CD4-positive, alpha-beta memory T cell (primary cell): ENCODE measurements around the gene HDGFL2. TPM values are rescaled to one million over a fixed set of nuclear protein-coding genes. Genes with fewer than 3 reads are reported as not detected.
A peak's percentile ranks its signal among the peaks of the same experiment; 100 is the strongest.

ENCODE experiments used
- CTCF ChIA-PET: fragments of 350-600 bp; sonication (Branson Sonifier 250); formaldehyde crosslinking; loops from one replicate; lab custom pipeline; 2021; ENCODE audit warnings: inconsistent platforms; ENCODE audit not compliant: partially characterized antibody; lab: Charles Lee
- POLR2A ChIA-PET: fragments of 350-600 bp; sonication (Branson Sonifier 250); formaldehyde crosslinking; loops from one replicate; lab custom pipeline; 2021; ENCODE audit not compliant: partially characterized antibody; lab: Charles Lee
- DNase-seq, 5 donors: peaks; one replicate each; pipeline versions ENCODE4 v3.0.0 to v3.0.0-alpha.2; 2020 to 2022; ENCODE audit warnings: mixed read lengths in 1 of 5
- H3K27ac ChIP-seq: one replicate; pipeline ENCODE4 v1.7.0; 2013; ENCODE audit warnings: low read depth, low read length
- H3K27me3 ChIP-seq: 2 replicates; pipeline ENCODE4 v1.7.0; 2013; ENCODE audit warnings: mild to moderate bottlenecking, low read length, moderate library complexity; ENCODE audit not compliant: insufficient read depth
- H3K36me3 ChIP-seq: 2 replicates; pipeline ENCODE4 v1.7.0; 2013; ENCODE audit warnings: mild to moderate bottlenecking, low read length, moderate library complexity; ENCODE audit not compliant: insufficient read depth
- H3K4me1 ChIP-seq: 2 replicates; pipeline ENCODE4 v1.7.0; 2013; ENCODE audit warnings: mild to moderate bottlenecking, low read length, moderate library complexity; ENCODE audit not compliant: insufficient read depth
- H3K4me3 ChIP-seq, 2 donors: one replicate each; pipeline ENCODE4 v1.7.0; 2013; ENCODE audit warnings: low read length in 2 of 2, mild to moderate bottlenecking in 1 of 2
- H3K9me3 ChIP-seq, 2 donors: one replicate each; pipeline ENCODE4 v1.7.0; 2013; ENCODE audit warnings: low read length in 2 of 2, control low read depth in 1 of 2; ENCODE audit not compliant: control insufficient read depth in 1 of 2
- H3K27ac Mint-ChIP-seq, 7 donors: one replicate each; pipeline ENCODE4 v1.8.0; 2020 to 2021; ENCODE audit warnings: mixed read lengths in 7 of 7, mild to moderate bottlenecking in 6 of 7, inconsistent platforms in 3 of 7, moderate library complexity in 3 of 7
- H3K27me3 Mint-ChIP-seq, 2 donors: one replicate each; pipeline ENCODE4 v1.8.0; 2020 to 2021; ENCODE audit warnings: mixed read lengths in 2 of 2
- H3K36me3 Mint-ChIP-seq, 2 donors: one replicate each; pipeline ENCODE4 v1.8.0; 2020 to 2021; ENCODE audit warnings: mixed read lengths in 2 of 2, inconsistent platforms in 1 of 2, mild to moderate bottlenecking in 1 of 2
- H3K4me1 Mint-ChIP-seq, 4 donors: one replicate each; pipeline ENCODE4 v1.8.0; 2020 to 2021; ENCODE audit warnings: mixed read lengths in 4 of 4, mild to moderate bottlenecking in 1 of 4
- H3K4me3 Mint-ChIP-seq, 8 donors: one replicate each; pipeline ENCODE4 v1.8.0; 2020 to 2021; ENCODE audit warnings: mixed read lengths in 8 of 8, mild to moderate bottlenecking in 7 of 8, moderate library complexity in 6 of 8, inconsistent platforms in 3 of 8
- H3K9me3 Mint-ChIP-seq, 8 donors: one replicate each; pipeline ENCODE4 v1.8.0; 2020 to 2021; ENCODE audit warnings: mixed read lengths in 8 of 8, mild to moderate bottlenecking in 5 of 8, inconsistent platforms in 3 of 8, moderate library complexity in 1 of 8
- intact Hi-C: fragments of 100-400 bp; cut with micrococcal nuclease; formaldehyde crosslinking; loops from one replicate; pipeline ENCODE4 v1.15.1; 2023
- polyA plus RNA-seq, 2 donors: library from polyadenylated mRNA; unstranded; fragments of 300-500 nt; fragmentation: Illumina TruSeq; gene quantifications; one replicate each; pipeline ENCODE4 v1.2.3, GENCODE V29; 2021
- total RNA-seq, 2 experiments: library from RNA; stranded (reverse); gene quantifications; one replicate each; pipeline ENCODE4 v1.2.3, GENCODE V29; 2021

The HDGFL2 gene
- total and polyA plus RNA-seq, 4 experiments from 2014 or later, result 3.5 to 39.7 (median 31.3) TPM

GRCh38 chr19:4505570-4506448 lies 33.7 kb downstream of the HDGFL2 start:
- no peaks in the 10 kb centered on the region for H3K27me3 Mint-ChIP-seq
- H3K27ac Mint-ChIP-seq, result peak overlapping the region in 1 of 7 donors; percentile 47
- H3K4me3 ChIP-seq, result no peak overlapping the region
- H3K9me3 Mint-ChIP-seq, result peaks cover 0 to 2% (median 0%) of the 10 kb centered on the region in 8 donors
- peaks cover 2 to 6% of the 10 kb centered on the region in 2 donors for H3K36me3 Mint-ChIP-seq
- H3K9me3 ChIP-seq, result no peaks in the 10 kb centered on the region
- intact Hi-C loops, result no loop called here
- H3K4me1 Mint-ChIP-seq, result no peaks in the 10 kb centered on the region
- CTCF ChIA-PET, result no interaction called here
- POLR2A ChIA-PET, result no interaction called here
- H3K4me1 ChIP-seq, result no peaks in the 10 kb centered on the region
- H3K36me3 ChIP-seq, result no peaks in the 10 kb centered on the region
- no peak for DNase-seq
- H3K27me3 ChIP-seq, result no peaks in the 10 kb centered on the region
- no peak overlapping the region for H3K27ac ChIP-seq
- H3K4me3 Mint-ChIP-seq, result no peak overlapping the region

- Mint-ChIP-seq H3K4me3 (no peak overlapping the region), H3K36me3 (peaks cover 0 to 5% of the 10 kb centered on the region in 2 donors), H3K27ac (peak overlapping the region in 1 of 7 donors; percentile 19), H3K9me3 (peaks cover 0 to 2% (median 0%) of the 10 kb centered on the region in 8 donors), H3K27me3 (no peaks in the 10 kb centered on the region), H3K4me1 (no peaks in the 10 kb centered on the region)
- Histone ChIP-seq H3K27me3 (no peaks in the 10 kb centered on the region), H3K4me3 (no peak overlapping the region), H3K4me1 (no peaks in the 10 kb centered on the region), H3K36me3 (no peaks in the 10 kb centered on the region), H3K9me3 (no peaks in the 10 kb centered on the region), H3K27ac (no peak overlapping the region)
- ChIA-PET CTCF (no interaction called here), POLR2A (no interaction called here)
- intact Hi-C loops, result no loop called here
- no peak for DNase-seq
Measured at GRCh38 chr19:4506449-4507149, 34.5 kb downstream of the HDGFL2 start.

GRCh38 chr19:4507150-4507452 lies 35.0 kb downstream of the HDGFL2 start:
- H3K27me3 Mint-ChIP-seq, result no peaks in the 10 kb centered on the region
- CTCF ChIA-PET, result no interaction called here
- POLR2A ChIA-PET, result no interaction called here
- no peaks in the 10 kb centered on the region for H3K4me1 Mint-ChIP-seq
- Histone ChIP-seq H3K4me3 (no peak overlapping the region), H3K9me3 (no peaks in the 10 kb centered on the region), H3K27ac (no peak overlapping the region), H3K36me3 (no peaks in the 10 kb centered on the region), H3K4me1 (no peaks in the 10 kb centered on the region), H3K27me3 (no peaks in the 10 kb centered on the region)
- intact Hi-C loops, result no loop called here
- peaks cover 0 to 5% of the 10 kb centered on the region in 2 donors for H3K36me3 Mint-ChIP-seq
- no peak overlapping the region for H3K27ac Mint-ChIP-seq
- peaks cover 0 to 2% (median 0%) of the 10 kb centered on the region in 8 donors for H3K9me3 Mint-ChIP-seq
- no peak overlapping the region for H3K4me3 Mint-ChIP-seq
- no peak for DNase-seq

- Histone ChIP-seq H3K27me3 (no peaks in the 10 kb centered on the region), H3K4me1 (no peaks in the 10 kb centered on the region), H3K9me3 (no peaks in the 10 kb centered on the region), H3K27ac (no peak overlapping the region), H3K36me3 (no peaks in the 10 kb centered on the region), H3K4me3 (no peak overlapping the region)
- no peak overlapping the region for H3K27ac Mint-ChIP-seq
- intact Hi-C loops, result no loop called here
- ChIA-PET CTCF (no interaction called here), POLR2A (no interaction called here)
- DNase-seq, result no peak
- H3K9me3 Mint-ChIP-seq, result peaks cover 0 to 2% (median 0%) of the 10 kb centered on the region in 8 donors
- no peak overlapping the region for H3K4me3 Mint-ChIP-seq
- no peaks in the 10 kb centered on the region for H3K4me1 Mint-ChIP-seq
- H3K27me3 Mint-ChIP-seq, result no peaks in the 10 kb centered on the region
- H3K36me3 Mint-ChIP-seq, result peaks cover 0 to 5% of the 10 kb centered on the region in 2 donors
Measured at GRCh38 chr19:4507804-4508203, 35.7 kb downstream of the HDGFL2 start.

GRCh38 chr19:4508698-4509097 lies 36.6 kb downstream of the HDGFL2 start:
- Mint-ChIP-seq H3K9me3 (peaks cover 0 to 2% (median 0%) of the 10 kb centered on the region in 8 donors), H3K27ac (peak overlapping the region in 1 of 7 donors; percentile 31), H3K27me3 (no peaks in the 10 kb centered on the region), H3K4me3 (no peak overlapping the region), H3K36me3 (peaks cover 0 to 5% of the 10 kb centered on the region in 2 donors), H3K4me1 (no peaks in the 10 kb centered on the region)
- Histone ChIP-seq H3K4me1 (no peaks in the 10 kb centered on the region), H3K27ac (no peak overlapping the region), H3K9me3 (no peaks in the 10 kb centered on the region), H3K27me3 (no peaks in the 10 kb centered on the region), H3K36me3 (no peaks in the 10 kb centered on the region), H3K4me3 (no peak overlapping the region)
- POLR2A ChIA-PET, result interaction anchor here (1.2 kb wide), 1 partner anchor 17 kb away, joined by 3 read pairs; no protein-coding TSS in a partner anchor
- CTCF ChIA-PET, result interaction anchor here (1.1 kb wide), 1 partner anchor 18 kb away, joined by 3 read pairs; no protein-coding TSS in a partner anchor
- intact Hi-C loops, result no loop called here
- DNase-seq, result no peak

- Mint-ChIP-seq H3K27me3 (no peaks in the 10 kb centered on the region), H3K4me1 (no peaks in the 10 kb centered on the region), H3K9me3 (peaks cover 0 to 2% (median 0%) of the 10 kb centered on the region in 8 donors), H3K4me3 (no peak overlapping the region), H3K27ac (no peak overlapping the region), H3K36me3 (peaks cover 0 to 5% of the 10 kb centered on the region in 2 donors)
- no peak overlapping the region for H3K27ac ChIP-seq
- H3K9me3 ChIP-seq, result no peaks in the 10 kb centered on the region
- H3K27me3 ChIP-seq, result no peaks in the 10 kb centered on the region
- ChIA-PET CTCF (no interaction called here), POLR2A (no interaction called here)
- intact Hi-C loops, result no loop called here
- H3K36me3 ChIP-seq, result no peaks in the 10 kb centered on the region
- no peaks in the 10 kb centered on the region for H3K4me1 ChIP-seq
- no peak for DNase-seq
- no peak overlapping the region for H3K4me3 ChIP-seq
Measured at GRCh38 chr19:4510435-4511255, 38.5 kb downstream of the HDGFL2 start.
